GM12865 (cell line): ENCODE measurements around the gene ARHGAP9.
"Not testable (repeated sequence)": the region's sequence is repeated elsewhere in the genome, so short reads cannot be mapped to it uniquely, and the experiment has no call there.

Experiments used
- DNase-seq: peaks from one replicate; pipeline ENCODE4 v3.0.0; 2010; ENCODE audit warnings: low read depth
- H3K4me3 ChIP-seq: 2 replicates; pipeline ENCODE4 v1.5.1; 2011; ENCODE audit warnings: mild to moderate bottlenecking, low read depth, low read length, control low read depth
- CTCF ChIP-seq: IDR thresholded peaks from 2 replicates; pipeline ENCODE4 v1.5.1; 2011; ENCODE audit warnings: low read length, control low read depth, low read depth, inconsistent platforms; ENCODE audit not compliant: insufficient read depth; ENCODE audit errors: missing control alignments

The ARHGAP9 gene

GRCh38 chr12:57516617-57517153, 37.0 kb upstream of the ARHGAP9 start:
- no peak overlapping the region for H3K4me3 ChIP-seq
- no peak for TF ChIP-seq CTCF
- DNase-seq = no peak

- DNase-seq = no peak
- H3K4me3 ChIP-seq = no peak overlapping the region
- no peak for TF ChIP-seq CTCF
These were observed 36.4 kb upstream of the ARHGAP9 start for GRCh38 chr12:57515934-57516541.

GRCh38 chr12:57515408-57515933, 35.8 kb upstream of the ARHGAP9 start:
- no peak for DNase-seq
- H3K4me3 ChIP-seq = no peak overlapping the region
- no peak for TF ChIP-seq CTCF

GRCh38 chr12:57514720-57515407, 35.2 kb upstream of the ARHGAP9 start:
- H3K4me3 ChIP-seq = no peak overlapping the region
- no peak for DNase-seq
- TF ChIP-seq CTCF = no peak

- not testable (repeated sequence) for H3K4me3 ChIP-seq, DNase-seq
These were observed 34.6 kb upstream of the ARHGAP9 start for GRCh38 chr12:57514246-57514645.

GRCh38 chr12:57513677-57514076, 34.0 kb upstream of the ARHGAP9 start:
- DNase-seq, H3K4me3 ChIP-seq: not testable (repeated sequence)

GRCh38 chr12:57513266-57513665, 33.6 kb upstream of the ARHGAP9 start:
- DNase-seq = no peak
- no peak for TF ChIP-seq CTCF
- no peak overlapping the region for H3K4me3 ChIP-seq

GRCh38 chr12:57512665-57513064, 33.0 kb upstream of the ARHGAP9 start:
- no peak for DNase-seq
- no peak overlapping the region for H3K4me3 ChIP-seq
- no peak for TF ChIP-seq CTCF
